Activated CD4-positive, alpha-beta T cell treated with anti-CD3 and anti-CD28 coated beads, Interleukin-2, Interleukin-4, amounts not matched to agents 100 ng/mL and 50 ng/mL, durations not matched to agents 16 hours and 8 hours (primary cell): ENCODE measurements around the gene LRRC1.
A peak's percentile ranks its signal among the peaks of the same experiment; 100 is the strongest.

Source experiments
- DNase-seq: peaks from one replicate; pipeline ENCODE4 v3.0.0-alpha.2; 2020; ENCODE audit warnings: low spot score

The LRRC1 gene

GRCh38 chr6:53889365-53889764, 94.6 kb downstream of the LRRC1 start:
- no peak for DNase-seq

GRCh38 chr6:53892707-53893106, 97.9 kb downstream of the LRRC1 start:
- DNase-seq = peak; percentile 15

GRCh38 chr6:53894091-53894490, 99.3 kb downstream of the LRRC1 start:
- peak; percentile 54 for DNase-seq

- no peak for DNase-seq
Measured at GRCh38 chr6:53896196-53896595, 101.4 kb downstream of the LRRC1 start.

GRCh38 chr6:53898026-53898795, 103.4 kb downstream of the LRRC1 start:
- no peak for DNase-seq

- no peak for DNase-seq
Measured at GRCh38 chr6:53899512-53899911, 104.7 kb downstream of the LRRC1 start.

GRCh38 chr6:53903357-53903756, 108.6 kb downstream of the LRRC1 start:
- no peak for DNase-seq

- no peak for DNase-seq
Measured at GRCh38 chr6:53906103-53906502, 111.3 kb downstream of the LRRC1 start.

- no peak for DNase-seq
Measured at GRCh38 chr6:53906842-53907241, 112.0 kb downstream of the LRRC1 start.

GRCh38 chr6:53910834-53911233, 116.0 kb downstream of the LRRC1 start:
- DNase-seq = no peak

GRCh38 chr6:53912661-53913060, 117.9 kb downstream of the LRRC1 start:
- no peak for DNase-seq

GRCh38 chr6:53913286-53913685, 118.5 kb downstream of the LRRC1 start:
- no peak for DNase-seq

GRCh38 chr6:53915026-53915691, 120.4 kb downstream of the LRRC1 start:
- no peak for DNase-seq

- no peak for DNase-seq
Measured at GRCh38 chr6:53916804-53917463, 122.1 kb downstream of the LRRC1 start.

- DNase-seq = no peak
Measured at GRCh38 chr6:53917464-53917842, 122.6 kb downstream of the LRRC1 start.

- no peak for DNase-seq
Measured at GRCh38 chr6:53918854-53919510, 124.2 kb downstream of the LRRC1 start.

- DNase-seq = no peak
Measured at GRCh38 chr6:53919881-53920360, 125.1 kb downstream of the LRRC1 start.

GRCh38 chr6:53920881-53921280, 126.1 kb downstream of the LRRC1 start:
- no peak for DNase-seq

- DNase-seq = no peak
Measured at GRCh38 chr6:53921639-53922038, 126.8 kb downstream of the LRRC1 start.

- DNase-seq = no peak
Measured at GRCh38 chr6:53922539-53922981, 127.8 kb downstream of the LRRC1 start.

- DNase-seq = no peak
Measured at GRCh38 chr6:53924277-53924676, 129.5 kb downstream of the LRRC1 start.

GRCh38 chr6:53924821-53925422, 130.1 kb downstream of the LRRC1 start:
- no peak for DNase-seq
